GM12801 (cell line): ENCODE results near the gene SEC24D.

Experiments used
- CTCF ChIP-seq: IDR thresholded peaks from one replicate; pipeline ENCODE4 v1.5.1; 2011; ENCODE audit warnings: control low read depth; ENCODE audit not compliant: insufficient read length; ENCODE audit errors: extremely low read depth

Gene SEC24D

DNA sequence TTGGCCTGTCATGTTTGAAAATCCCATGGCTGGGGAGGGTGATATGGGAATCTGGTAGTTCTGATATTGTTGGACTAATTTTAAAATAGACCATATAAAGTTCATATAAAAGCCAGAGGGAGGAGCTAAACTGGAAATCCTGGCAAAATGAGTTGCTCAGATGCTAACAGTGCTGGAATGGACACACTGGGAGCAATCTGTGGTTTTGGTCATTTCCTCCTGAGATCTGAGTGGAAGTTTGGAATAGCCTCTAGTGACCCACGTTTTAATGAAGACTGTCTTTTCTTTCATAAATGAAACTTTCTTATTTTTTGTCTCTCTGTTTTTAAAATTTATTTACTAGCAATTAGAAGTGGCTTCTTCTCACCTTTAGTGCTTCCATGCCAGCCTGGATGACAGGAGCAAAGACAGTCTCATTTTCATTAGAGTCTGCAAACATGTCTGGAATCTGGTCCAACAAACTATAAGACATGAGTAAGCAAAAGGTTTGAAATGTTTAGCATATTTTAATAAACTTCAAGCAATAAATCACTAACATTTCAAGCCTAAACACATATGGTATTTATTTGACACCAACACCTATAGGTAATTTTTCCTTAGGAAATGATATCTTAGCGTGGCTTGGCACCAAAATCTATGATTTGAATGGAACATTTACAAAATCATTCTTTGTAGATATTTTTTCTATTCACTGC is 84.2 kb downstream of the SEC24D start:
- no peak for TF ChIP-seq CTCF

DNA sequence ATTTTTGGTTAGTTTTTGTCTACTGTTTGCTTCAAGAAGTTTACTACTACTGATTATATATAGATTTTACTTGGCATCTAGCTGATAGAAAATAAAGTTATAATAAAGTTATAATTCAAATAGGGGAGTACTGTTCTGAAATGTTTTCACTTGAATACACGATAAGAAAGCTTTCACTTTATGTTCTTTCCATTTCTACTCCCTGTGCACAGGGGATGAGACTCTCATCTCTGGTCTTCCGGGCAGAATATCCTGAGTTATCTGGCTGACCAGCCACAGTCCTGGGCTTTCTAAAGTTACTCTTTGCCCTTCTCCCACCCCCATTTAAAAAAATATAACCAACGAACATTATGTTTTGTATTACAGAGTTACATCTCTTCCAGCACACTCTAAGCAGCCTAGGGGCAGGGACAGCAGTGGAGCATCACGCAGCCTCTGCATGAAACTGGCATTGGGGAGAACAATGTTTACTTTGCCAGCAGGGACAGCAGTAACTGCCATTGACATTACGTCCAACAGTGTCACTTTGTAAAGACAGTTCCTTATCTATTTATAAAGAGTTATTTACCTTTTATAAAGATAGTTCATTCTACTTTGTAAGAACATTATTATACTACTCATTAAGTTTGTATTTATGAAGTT is 86.5 kb downstream of the SEC24D start:
- no peak for TF ChIP-seq CTCF

DNA sequence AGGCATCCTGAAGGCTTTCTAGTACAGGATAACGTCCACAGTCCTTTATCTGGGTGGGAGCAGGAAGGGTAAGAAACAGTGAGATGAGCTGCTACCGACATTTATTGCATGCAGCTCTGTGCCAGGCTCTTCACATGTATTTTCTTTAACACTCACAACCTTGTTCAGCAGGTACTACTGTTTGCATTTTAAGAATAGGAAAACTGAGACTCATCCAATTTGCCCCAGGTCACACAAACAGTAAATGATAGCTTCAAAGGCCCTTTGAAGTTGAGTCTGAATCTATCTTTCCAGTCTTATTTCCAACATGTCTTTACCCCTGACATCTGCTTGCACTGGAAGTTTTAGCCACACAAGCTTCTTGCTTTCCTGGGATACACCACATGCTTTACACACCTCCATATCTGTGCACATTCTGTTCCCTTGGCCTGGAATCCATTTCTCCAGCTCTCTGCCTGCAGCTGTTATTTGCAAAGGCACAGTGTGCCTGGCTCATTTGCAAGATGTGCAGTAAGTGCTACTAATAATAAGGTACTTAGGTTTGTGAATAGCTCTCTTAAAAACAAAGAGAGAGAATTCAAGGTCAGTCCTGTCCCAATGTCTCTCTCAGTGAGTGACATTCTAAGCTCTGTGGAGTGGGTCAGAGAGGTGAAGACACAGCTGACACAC is 89.5 kb downstream of the SEC24D start:
- TF ChIP-seq CTCF: no peak

GRCh38 chr4:118745357-118745756 is 90.6 kb downstream of the SEC24D start:
- TF ChIP-seq CTCF: no peak

DNA sequence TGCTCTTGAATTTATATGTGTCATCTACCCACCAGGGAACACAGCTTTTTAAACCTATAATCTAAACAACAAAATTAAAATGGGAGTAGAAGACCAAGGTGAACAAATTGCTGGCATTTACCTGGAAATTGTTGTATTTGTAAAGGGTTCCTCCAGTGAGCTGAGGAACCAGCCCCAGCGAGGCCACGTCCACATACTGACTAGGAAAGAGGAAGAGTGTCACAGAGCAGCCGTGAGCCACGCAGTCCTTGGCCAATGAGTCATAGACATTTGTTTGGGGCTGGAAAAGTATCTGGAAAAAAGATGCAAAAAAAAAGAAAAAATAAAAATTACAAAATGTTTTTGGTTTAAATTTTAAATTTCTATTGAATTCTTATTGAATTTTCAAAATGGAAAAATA is 92.1 kb downstream of the SEC24D start:
- no peak for TF ChIP-seq CTCF

DNA sequence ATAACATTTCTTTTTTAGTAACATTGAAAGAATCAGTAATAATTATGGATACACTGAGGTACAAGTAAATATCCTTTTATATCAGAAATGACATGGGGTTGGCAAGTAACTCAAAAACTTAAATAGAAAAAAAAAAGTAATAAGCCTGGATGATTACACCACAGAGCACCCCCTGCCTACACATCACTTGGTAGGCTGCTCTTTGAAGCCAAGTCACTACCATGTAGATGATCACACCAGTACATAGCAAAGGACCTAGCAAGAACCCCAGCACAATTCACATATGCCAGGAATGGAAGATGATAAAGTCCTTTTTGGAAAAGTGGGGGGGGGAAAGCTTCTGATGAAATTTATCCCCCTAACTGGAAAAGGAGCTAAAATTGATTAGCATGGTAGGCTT is 93.9 kb downstream of the SEC24D start:
- no peak for TF ChIP-seq CTCF

DNA sequence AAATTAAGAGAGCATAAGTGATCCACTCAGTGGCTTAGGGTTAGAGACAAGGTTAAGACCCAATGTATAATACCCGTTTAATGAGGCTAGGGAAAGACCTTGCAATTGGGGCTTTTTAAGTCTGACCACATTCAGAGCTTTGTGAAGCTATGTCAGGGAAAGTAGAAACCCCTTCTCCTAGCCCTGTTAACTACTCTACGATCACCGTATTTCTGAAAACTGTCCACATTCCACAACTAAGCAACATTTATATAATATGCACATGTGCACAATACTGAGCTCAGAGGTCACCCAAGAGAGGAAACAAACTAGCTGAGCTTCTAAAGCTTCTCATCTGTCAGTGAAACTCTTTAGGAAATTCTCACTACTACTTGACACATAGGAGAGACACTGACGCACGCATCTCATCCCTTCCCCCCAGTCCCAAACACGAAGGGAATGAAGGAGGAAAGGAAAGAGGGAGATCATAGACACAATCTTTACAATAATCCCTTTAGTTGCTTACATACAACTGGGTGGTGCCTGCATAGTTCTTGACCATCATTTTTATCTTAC is 94.5 kb downstream of the SEC24D start:
- no peak for TF ChIP-seq CTCF
